CD14-positive monocyte (primary cell): Measurements from ENCODE around the gene VWA5A. TPM values are rescaled to one million over a fixed set of nuclear protein-coding genes. Genes with fewer than 3 reads are reported as not detected.

ENCODE experiments used
- DNase-seq, 3 donors: peaks; one replicate each; pipeline ENCODE4 v3.0.0-alpha.2; 2011 to 2022
- H2AFZ ChIP-seq: 2 replicates; pipeline ENCODE4 v1.6.0; 2012; ENCODE audit warnings: mild to moderate bottlenecking, low read depth, low read length, inconsistent platforms; ENCODE audit not compliant: insufficient read depth, poor library complexity, severe bottlenecking
- H3K27ac ChIP-seq, 2 donors: 1 replicate in 1 of 2; 2 replicates in 1 of 2; pipeline ENCODE4 v1.5.1; 2012 to 2013; ENCODE audit warnings: low read length in 2 of 2, control low read depth in 1 of 2, inconsistent platforms in 1 of 2, low read depth in 1 of 2, mild to moderate bottlenecking in 1 of 2
- H3K27me3 ChIP-seq, 2 donors: one replicate each; pipeline versions ENCODE4 v1.6.0 to v1.6.1; 2011 to 2013; ENCODE audit warnings: low read length in 2 of 2; ENCODE audit not compliant: control insufficient read depth in 2 of 2, insufficient read depth in 2 of 2
- H3K36me3 ChIP-seq, 2 donors: replicated peaks in 1 of 2; 1 replicate in 1 of 2; 2 replicates in 1 of 2; pipeline versions ENCODE4 v1.5.1 to v1.6.1; 2012 to 2013; ENCODE audit warnings: low read length in 2 of 2, control low read depth in 1 of 2, inconsistent platforms in 1 of 2, mild to moderate bottlenecking in 1 of 2; ENCODE audit not compliant: insufficient read depth in 2 of 2, control insufficient read depth in 1 of 2
- H3K4me1 ChIP-seq, 2 donors: 1 replicate in 1 of 2; 2 replicates in 1 of 2; pipeline versions ENCODE4 v1.5.1 to v1.6.1; 2012 to 2013; ENCODE audit warnings: low read length in 2 of 2, control low read depth in 1 of 2, inconsistent platforms in 1 of 2, mild to moderate bottlenecking in 1 of 2, moderate library complexity in 1 of 2; ENCODE audit not compliant: insufficient read depth in 2 of 2, control insufficient read depth in 1 of 2
- H3K4me2 ChIP-seq: replicated peaks from 2 replicates; pipeline ENCODE3; 2012; ENCODE audit warnings: low read length, moderate library complexity, mild to moderate bottlenecking; ENCODE audit not compliant: poor library complexity, severe bottlenecking; ENCODE audit errors: extremely low read depth
- H3K4me3 ChIP-seq, 3 experiments: fragments of 200-600 bp in 1 of 3; sonication (generic) in 1 of 3; replicated peaks in 1 of 3; 1 replicate in 2 of 3; 2 replicates in 1 of 3; pipeline ENCODE4 v1.5.1; 2011 to 2013; ENCODE audit warnings: low read length in 3 of 3, mild to moderate bottlenecking in 3 of 3, control low read depth in 2 of 3, low read depth in 2 of 3, inconsistent platforms in 1 of 3, moderate library complexity in 1 of 3
- H3K79me2 ChIP-seq: 2 replicates; pipeline ENCODE4 v1.6.0; 2012; ENCODE audit warnings: mild to moderate bottlenecking, control low read depth, inconsistent platforms, low read length, moderate library complexity; ENCODE audit not compliant: insufficient read depth
- H3K9ac ChIP-seq: 2 replicates; pipeline ENCODE4 v1.6.0; 2017; ENCODE audit warnings: low read length, mild to moderate bottlenecking; ENCODE audit not compliant: insufficient read depth, poor library complexity, severe bottlenecking
- H3K9me3 ChIP-seq, 2 donors: replicated peaks in 1 of 2; 1 replicate in 1 of 2; 2 replicates in 1 of 2; pipeline versions ENCODE4 v1.5.1 to v1.6.1; 2012 to 2013; ENCODE audit warnings: low read length in 2 of 2, control low read depth in 1 of 2; ENCODE audit not compliant: control insufficient read depth in 1 of 2, insufficient read depth in 1 of 2
- H4K20me1 ChIP-seq: 2 replicates; pipeline ENCODE4 v1.6.0; 2012; ENCODE audit warnings: mild to moderate bottlenecking, low read length, control low read depth, moderate library complexity; ENCODE audit not compliant: insufficient read depth
- H3K27ac Mint-ChIP-seq, 7 donors: one replicate each; pipeline ENCODE4 v1.8.0; 2020; ENCODE audit warnings: mild to moderate bottlenecking in 7 of 7, mixed read lengths in 7 of 7, moderate library complexity in 6 of 7, inconsistent platforms in 2 of 7
- H3K27me3 Mint-ChIP-seq, 3 donors: one replicate each; pipeline ENCODE4 v1.8.0; 2021 to 2022; ENCODE audit warnings: low read depth in 3 of 3, mild to moderate bottlenecking in 3 of 3, mixed read lengths in 3 of 3, moderate library complexity in 3 of 3, inconsistent platforms in 1 of 3
- H3K36me3 Mint-ChIP-seq, 2 donors: one replicate each; pipeline ENCODE4 v1.8.0; 2020; ENCODE audit warnings: mixed read lengths in 2 of 2, inconsistent platforms in 1 of 2, mild to moderate bottlenecking in 1 of 2
- H3K4me1 Mint-ChIP-seq: one replicate; pipeline ENCODE4 v1.8.0; 2020; ENCODE audit warnings: mild to moderate bottlenecking, mixed read lengths
- H3K4me3 Mint-ChIP-seq, 2 donors: one replicate each; pipeline ENCODE4 v1.8.0; 2020; ENCODE audit warnings: mild to moderate bottlenecking in 2 of 2, mixed read lengths in 2 of 2, moderate library complexity in 1 of 2
- H3K9me3 Mint-ChIP-seq, 7 donors: one replicate each; pipeline ENCODE4 v1.8.0; 2020 to 2022; ENCODE audit warnings: mixed read lengths in 7 of 7, mild to moderate bottlenecking in 6 of 7, moderate library complexity in 6 of 7, inconsistent platforms in 2 of 7
- WGBS: methylation state at CpG from one replicate; pipeline ENCODE4 v1.1.5; 2013; ENCODE audit warnings: missing lambda C conversion rate; ENCODE audit not compliant: insufficient coverage; 5-methylcytosine and 5-hydroxymethylcytosine counted together
- intact Hi-C, 2 donors: fragments of 100-400 bp; cut with micrococcal nuclease; formaldehyde crosslinking; loops; one replicate each; pipeline versions ENCODE4 v1.15.0 to v1.15.1; 2023
- polyA plus RNA-seq, 3 donors: library from polyadenylated mRNA; depleted of rRNA in 1 of 3; unstranded in 2 of 3; stranded (reverse) in 1 of 3; fragments of 300-500 nt in 2 of 3; fragments of >200 nt in 1 of 3; fragmentation: Illumina TruSeq in 2 of 3; gene quantifications; 1 replicate in 2 of 3; 2 replicates in 1 of 3; pipeline ENCODE4 v1.2.3, GENCODE V29; 2012 to 2021
- TF ChIP-seq, protein P1 (sequence below): fragments of 200-600 bp; IDR thresholded peaks from one replicate; pipeline ENCODE4 v1.8.0; 2022; ENCODE audit warnings: antibody characterized with exemption, mild to moderate bottlenecking

The VWA5A gene
- polyA plus RNA-seq, 3 donors, result 7.6 to 11.2 (median 8.8) TPM

- Histone ChIP-seq H3K79me2 (no peaks in the 10 kb centered on the region), H3K4me1 (peaks cover 2 to 8% of the 10 kb centered on the region in 2 donors), H2AFZ (no peak overlapping the region), H3K27me3 (no peaks in the 10 kb centered on the region), H3K36me3 (no peaks in the 10 kb centered on the region), H3K9ac (no peak overlapping the region), H3K4me2 (no peak overlapping the region), H3K9me3 (no peaks in the 10 kb centered on the region), H4K20me1 (no peaks in the 10 kb centered on the region), H3K4me3 (no peak overlapping the region), H3K27ac (no peak overlapping the region)
- H3K4me1 Mint-ChIP-seq, result no peaks in the 10 kb centered on the region
- no peaks in the 10 kb centered on the region for H3K36me3 Mint-ChIP-seq
- H3K4me3 Mint-ChIP-seq, result no peak overlapping the region
- TF ChIP-seq, protein P1, sequence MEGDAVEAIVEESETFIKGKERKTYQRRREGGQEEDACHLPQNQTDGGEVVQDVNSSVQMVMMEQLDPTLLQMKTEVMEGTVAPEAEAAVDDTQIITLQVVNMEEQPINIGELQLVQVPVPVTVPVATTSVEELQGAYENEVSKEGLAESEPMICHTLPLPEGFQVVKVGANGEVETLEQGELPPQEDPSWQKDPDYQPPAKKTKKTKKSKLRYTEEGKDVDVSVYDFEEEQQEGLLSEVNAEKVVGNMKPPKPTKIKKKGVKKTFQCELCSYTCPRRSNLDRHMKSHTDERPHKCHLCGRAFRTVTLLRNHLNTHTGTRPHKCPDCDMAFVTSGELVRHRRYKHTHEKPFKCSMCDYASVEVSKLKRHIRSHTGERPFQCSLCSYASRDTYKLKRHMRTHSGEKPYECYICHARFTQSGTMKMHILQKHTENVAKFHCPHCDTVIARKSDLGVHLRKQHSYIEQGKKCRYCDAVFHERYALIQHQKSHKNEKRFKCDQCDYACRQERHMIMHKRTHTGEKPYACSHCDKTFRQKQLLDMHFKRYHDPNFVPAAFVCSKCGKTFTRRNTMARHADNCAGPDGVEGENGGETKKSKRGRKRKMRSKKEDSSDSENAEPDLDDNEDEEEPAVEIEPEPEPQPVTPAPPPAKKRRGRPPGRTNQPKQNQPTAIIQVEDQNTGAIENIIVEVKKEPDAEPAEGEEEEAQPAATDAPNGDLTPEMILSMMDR, result no peak
- WGBS, result no CpG with 5 or more reads among the region's 1 CpG
- peaks cover 0 to 1% (median 0%) of the 10 kb centered on the region in 3 donors for H3K27me3 Mint-ChIP-seq
- no peak overlapping the region for H3K27ac Mint-ChIP-seq
- peaks cover 0 to 3% (median 0%) of the 10 kb centered on the region in 7 donors for H3K9me3 Mint-ChIP-seq
- intact Hi-C loops, result no loop called here
- no peak for DNase-seq
Observed at GRCh38 chr11:124172599-124172998, 57.3 kb downstream of the VWA5A start.

DNA sequence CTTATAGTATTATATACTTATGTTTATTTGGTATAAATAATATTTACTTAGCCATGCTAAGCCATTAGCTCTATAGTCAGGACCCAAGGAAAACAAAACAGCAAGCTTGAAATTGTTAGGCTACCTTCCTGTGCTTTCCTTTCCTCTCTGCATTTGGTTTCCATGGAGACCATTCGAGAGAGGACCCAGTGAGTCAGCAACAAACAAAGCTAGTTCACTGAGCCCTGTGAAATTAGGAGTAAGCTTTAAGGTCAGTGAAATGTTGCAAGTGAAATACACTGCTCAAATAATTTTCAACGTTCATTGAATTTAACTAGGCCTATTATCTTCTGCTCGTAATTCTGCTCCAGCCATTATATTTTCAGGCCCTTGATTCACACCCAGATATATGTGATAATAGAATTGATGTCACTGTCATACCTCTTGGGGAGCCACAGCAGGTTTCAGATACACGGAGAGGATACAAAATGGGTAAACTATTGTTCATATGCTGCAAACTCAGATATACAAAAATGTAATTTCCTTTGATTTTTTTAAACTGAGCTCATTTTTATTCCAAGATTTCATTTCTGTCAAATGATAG is 58.8 kb downstream of the VWA5A start:
- Histone ChIP-seq H4K20me1 (no peaks in the 10 kb centered on the region), H3K4me1 (peaks cover 4 to 11% of the 10 kb centered on the region in 2 donors), H3K36me3 (no peaks in the 10 kb centered on the region), H3K4me3 (no peak overlapping the region), H3K4me2 (no peak overlapping the region), H3K27me3 (no peaks in the 10 kb centered on the region), H3K9me3 (no peaks in the 10 kb centered on the region), H3K27ac (no peak overlapping the region), H2AFZ (no peak overlapping the region), H3K9ac (no peak overlapping the region), H3K79me2 (no peaks in the 10 kb centered on the region)
- no peak overlapping the region for H3K4me3 Mint-ChIP-seq
- H3K27ac Mint-ChIP-seq, result no peak overlapping the region
- no peaks in the 10 kb centered on the region for H3K4me1 Mint-ChIP-seq
- TF ChIP-seq, protein P1, result no peak
- no CpG with 5 or more reads among the region's 4 CpGs for WGBS
- H3K9me3 Mint-ChIP-seq, result peaks cover 0 to 3% (median 0%) of the 10 kb centered on the region in 7 donors
- no peaks in the 10 kb centered on the region for H3K36me3 Mint-ChIP-seq
- peaks cover 0 to 1% (median 0%) of the 10 kb centered on the region in 3 donors for H3K27me3 Mint-ChIP-seq
- DNase-seq, result peak in 1 of 3 donors; percentile 35
- intact Hi-C loops, result no loop called here
